Right lung (tissue), 5 donors: ENCODE results near the gene PRR20G. TPM values are rescaled to one million over a fixed set of nuclear protein-coding genes. Genes with fewer than 3 reads are reported as not detected.

Experiments used
- polyA plus RNA-seq, 5 donors: library from polyadenylated mRNA; unstranded; fragments of 120-200 nt; gene quantifications; one replicate each; pipeline versions ENCODE4 v1.2.1 to v1.2.3, GENCODE V29; 2013; ENCODE audit warnings: inconsistent platforms in 1 of 5, low replicate concordance in 1 of 5; ENCODE audit not compliant: insufficient read length in 5 of 5, insufficient read depth in 1 of 5

The PRR20G gene
- polyA plus RNA-seq, 5 donors = not detected

Other genes with a start within 250 kb of the PRR20G start
- not detected for gene PRR23E, start 94.9 kb downstream of the PRR20G start, polyA plus RNA-seq